Ecto neural progenitor cell (in vitro differentiated cells): ENCODE data around the gene AQP7.
"Not testable (repeated sequence)": the region's sequence is repeated elsewhere in the genome, so short reads cannot be mapped to it uniquely, and the experiment has no call there.

ENCODE experiments used
- DNase-seq: peaks from one replicate; pipeline ENCODE4 v3.0.0-alpha.2; 2018; ENCODE audit warnings: low spot score

The AQP7 gene

DNA sequence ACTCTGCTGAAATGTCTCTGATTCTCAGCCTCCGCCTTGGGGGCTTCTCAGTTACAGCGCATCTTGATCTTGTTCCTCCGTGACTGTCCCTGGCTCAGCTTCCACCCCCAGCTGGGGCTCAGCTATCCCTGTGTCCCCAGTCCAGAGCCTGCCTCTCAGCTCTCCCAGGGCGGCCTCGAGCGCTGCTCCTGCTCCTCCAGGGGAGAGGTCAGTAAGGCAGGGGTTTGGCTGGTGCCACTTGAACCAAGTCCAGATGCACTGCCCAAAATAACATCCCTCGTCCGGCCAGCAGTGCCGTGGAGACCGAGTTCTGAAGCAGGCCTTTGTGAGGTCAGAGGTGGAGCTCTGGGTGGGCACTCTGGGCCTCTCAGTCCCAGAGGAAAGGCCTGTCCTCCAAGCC, at the start of gene AQP7:
TSS of gene AQP7 (minus strand) at position 198 of the 400 bp plus-strand sequence. CDS start 1,306 bp downstream, outside the sequence.
- DNase-seq = not testable (repeated sequence)

DNA sequence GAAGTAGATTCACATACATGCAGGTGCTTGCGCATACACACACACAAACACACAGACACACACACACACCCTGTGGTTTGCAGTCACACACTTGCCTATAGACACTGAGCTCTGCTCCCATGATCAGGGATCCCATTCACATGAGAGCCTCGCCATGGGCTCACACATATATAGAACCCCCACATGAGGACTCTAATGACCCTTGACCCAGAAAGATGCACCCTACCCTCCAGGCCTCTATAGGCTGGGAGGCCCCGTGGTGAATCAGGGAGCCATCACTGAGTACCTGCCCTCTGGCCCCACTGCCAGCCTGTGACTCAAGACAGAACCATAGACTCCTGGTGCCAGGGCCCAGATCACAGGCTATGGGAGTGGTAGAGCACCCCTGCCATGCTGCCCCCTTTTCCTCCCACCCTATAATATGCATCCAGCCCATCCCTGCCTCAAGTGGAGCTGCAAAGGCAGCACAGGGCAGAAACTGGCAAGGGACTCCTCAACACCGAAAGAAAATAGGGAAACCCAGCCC, 48.3 kb upstream of the AQP7 start:
- DNase-seq = no peak

DNA sequence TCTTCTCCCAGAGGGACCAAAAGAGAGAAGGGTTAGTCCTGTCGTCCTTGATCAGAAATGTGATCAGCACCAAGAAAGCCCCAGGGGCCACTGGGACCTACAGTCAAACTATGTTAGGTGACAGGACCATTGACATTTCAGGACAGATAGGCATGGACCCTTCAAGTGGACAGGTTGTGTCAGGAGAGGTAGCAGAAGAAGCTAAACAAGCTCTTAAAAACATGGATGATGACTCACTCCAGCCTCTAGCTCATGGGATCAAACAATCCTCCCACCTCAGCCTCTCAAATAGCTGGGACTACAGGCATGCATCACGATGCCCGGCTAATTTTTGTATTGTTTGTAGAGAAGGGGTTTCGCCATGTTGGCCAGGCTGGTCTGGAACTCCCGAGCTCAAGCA, 47.3 kb upstream of the AQP7 start:
- DNase-seq = no peak

DNA sequence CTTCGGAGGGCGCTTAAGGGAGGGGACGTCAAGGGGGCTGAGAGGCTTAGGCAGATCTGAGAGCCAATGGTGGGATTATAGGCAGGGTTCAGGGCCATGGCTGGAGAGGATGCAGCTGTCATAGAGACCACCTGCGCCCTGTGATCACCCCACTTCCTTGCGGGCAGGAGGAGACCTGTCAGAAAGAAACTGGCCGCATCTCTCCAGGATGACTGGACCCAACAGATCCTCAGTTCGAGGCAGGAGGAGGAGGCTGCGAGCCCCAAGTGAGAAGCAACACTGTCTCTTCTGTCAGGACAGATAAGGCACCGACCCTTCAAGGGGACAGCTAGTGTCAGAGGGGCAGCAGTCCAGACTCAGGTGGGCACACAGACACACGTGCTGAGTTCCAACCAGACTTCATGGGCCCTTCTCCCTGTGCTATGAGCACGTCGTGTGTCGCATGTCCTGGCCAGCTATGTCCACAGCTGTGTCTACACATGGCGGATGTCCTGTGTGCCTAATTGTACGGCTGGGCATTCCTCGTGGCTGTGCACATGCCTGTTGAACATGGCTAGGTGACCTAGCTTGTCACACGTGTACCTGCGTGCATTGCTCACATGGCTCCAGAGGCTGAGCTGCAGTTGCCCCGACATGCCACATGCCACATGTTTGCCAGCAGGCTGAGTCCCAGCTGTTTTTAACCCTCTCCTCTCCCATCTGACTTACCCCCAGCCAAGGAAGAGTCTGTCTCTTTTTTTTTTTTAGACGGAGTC, 45.6 kb upstream of the AQP7 start:
- no peak for DNase-seq

DNA sequence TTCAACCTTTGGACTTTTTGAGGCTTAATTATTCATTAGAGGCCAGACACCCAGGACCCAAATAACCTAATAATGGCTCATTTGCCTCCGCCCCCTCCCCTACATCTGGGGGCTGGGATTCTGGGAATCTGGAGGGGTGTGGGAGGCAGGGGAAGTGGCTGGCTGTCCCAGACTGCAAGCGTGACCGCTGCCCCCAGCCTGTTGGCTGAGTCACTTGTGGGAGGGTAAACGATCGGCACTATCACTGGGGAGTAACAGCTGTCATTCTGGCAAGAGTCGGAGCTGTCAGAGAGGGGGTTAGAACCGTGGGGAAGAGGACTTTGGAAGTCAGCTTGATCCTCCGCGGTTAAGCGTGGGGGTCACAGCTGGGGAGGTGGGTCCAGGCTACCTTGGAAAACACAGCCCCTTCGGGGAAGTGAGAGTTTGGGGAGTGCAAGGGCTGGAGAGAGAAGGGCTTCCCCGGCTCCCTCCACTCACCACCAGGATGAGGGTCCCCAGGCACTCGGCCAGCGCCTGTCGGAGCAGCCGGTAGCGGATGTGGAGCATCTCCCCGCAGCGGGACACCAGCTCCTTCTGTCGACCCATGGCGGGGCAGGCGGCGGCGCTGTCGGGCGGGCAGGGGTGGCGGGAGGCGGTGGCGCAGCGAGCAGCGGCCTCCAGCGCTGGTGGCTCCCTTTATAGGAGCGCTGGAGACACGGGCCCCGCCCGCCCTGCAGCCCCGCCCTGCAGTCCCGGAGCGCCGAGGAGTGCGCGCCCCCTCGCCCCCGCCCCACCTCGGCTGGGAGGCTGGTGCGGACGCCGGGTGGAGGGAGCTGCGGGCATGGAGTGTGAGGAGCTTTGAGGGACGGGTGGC, 44.8 kb upstream of the AQP7 start, which contains the start of gene AQP3:
TSS of gene AQP3 (minus strand) at position 648 of the 853 bp plus-strand sequence. CDS start at position 585, 63 bp downstream.
- DNase-seq = peak; percentile 84

DNA sequence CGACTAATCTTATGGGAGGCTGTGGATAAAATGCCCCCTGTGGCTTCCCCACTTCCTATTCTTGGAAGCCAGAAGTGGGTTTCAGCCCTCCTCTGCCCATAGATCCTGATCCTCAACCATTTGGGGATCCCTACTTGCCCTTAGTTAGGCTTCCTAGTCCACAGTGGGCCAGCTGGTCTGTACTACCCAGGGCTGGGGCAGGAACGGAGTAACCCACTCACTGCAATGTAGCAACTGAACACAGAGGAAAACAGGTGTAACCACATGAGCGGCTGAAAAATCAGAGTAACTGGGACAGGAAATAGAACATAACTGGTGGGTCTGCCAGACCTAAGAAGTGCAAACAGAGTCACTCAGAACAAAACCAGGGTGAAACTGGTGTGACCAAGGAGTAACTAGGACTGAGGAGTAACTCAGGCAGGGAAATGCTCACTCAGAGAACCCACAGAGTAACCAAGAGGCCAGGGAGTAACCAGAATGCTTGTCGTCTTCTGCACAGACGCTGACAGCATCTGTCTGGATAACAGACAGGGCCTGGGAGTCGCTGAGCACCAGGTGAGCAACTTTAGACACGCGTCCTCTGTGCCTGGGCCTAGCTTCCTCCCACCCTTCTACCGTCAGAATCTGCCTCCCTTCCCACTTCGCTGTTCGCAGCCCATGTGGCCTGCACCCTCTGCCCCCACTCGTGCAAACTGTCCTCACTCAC, 44.0 kb upstream of the AQP7 start:
- DNase-seq = no peak

DNA sequence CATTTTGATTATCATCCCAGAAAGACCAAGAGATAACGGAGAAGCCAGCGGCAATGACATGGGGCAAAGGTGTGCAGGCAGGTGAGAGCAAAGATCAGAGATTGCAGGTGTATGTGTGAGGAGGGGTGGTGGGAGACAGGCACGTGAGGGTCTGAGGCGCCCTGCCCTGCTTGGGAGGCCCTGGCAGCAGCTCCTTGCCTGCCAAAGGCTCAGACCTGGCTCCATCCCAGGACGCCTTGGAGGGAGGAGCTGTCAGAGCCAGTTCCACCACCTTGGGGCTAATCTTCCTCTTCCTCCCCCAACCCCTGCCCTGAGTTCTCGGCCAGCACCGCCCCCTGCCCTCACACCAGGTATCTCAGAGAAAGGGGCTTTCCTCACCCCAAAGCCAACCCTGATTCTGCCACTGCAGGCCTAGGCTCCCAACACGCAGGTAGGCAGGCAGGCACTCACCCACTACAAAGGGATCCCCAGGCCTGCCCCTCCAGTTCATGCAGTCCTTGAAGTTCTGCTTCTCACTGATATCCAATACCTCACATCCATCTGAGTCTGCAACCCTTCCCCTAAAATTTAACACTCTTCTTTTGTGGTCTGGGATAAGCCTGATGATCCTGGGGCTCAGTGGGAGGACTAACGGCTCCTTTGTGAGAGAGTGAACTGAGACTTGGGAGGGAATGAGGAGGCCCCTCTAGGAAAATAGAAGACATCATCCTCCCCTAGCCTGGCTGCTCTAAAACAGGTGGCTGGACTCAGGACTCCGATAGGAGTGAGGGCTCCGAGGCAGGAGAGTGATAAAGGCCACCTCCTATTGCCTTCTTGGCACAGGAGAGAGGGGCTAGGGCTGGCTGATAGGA, 43.2 kb upstream of the AQP7 start:
- no peak for DNase-seq

DNA sequence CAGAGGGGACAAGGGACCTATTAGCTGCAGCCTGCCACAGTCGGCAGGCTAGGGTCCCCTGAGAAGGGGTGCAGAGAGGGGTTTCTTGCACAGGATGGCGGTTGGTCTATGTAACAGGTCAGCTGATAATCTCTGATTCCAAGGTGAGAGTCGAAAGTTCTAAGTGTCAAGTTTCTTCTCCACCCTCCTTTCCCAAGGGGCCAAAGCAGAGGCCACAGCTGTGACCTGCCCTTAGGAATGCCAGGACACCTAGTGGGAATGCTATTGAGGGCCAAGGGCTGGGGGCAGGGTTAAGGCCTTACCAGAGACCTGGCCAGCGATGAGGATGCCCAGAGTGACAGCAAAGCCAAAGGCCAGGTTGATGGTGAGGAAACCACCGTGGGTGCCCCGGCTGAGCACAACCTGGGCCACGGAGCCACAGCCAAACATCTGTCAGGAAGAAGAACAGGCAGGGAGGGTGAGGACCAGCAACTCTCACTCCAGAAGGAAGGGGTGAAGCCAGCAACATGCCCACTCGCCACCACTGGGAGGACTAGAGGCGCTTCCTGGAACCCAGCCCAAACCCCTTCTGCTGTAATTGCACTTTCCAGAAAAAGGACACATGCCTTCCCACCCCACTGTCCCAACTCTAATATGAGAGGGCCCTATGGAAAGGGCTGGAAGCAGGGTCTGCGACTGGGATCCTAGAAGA, 41.2 kb upstream of the AQP7 start:
- no peak for DNase-seq

DNA sequence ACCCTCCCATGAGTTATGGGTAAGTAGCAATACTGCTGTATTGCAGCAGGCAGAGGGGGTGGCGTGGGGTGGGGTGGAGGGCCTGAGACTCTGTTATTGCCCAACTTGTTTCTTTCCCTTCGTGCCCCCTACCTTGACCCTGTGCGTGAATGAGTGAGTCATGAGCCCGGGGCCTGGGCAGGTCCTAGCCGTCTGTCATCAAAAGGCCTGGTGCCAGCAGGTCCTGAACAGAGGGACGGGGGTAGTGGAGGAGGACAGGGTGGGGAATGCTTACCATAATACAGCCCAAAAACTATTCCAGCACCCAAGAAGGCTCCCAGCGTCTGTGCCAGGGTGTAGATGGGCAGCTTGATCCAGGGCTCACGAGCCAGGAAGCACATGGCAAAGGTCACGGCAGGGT, 40.7 kb upstream of the AQP7 start:
- no peak for DNase-seq

DNA sequence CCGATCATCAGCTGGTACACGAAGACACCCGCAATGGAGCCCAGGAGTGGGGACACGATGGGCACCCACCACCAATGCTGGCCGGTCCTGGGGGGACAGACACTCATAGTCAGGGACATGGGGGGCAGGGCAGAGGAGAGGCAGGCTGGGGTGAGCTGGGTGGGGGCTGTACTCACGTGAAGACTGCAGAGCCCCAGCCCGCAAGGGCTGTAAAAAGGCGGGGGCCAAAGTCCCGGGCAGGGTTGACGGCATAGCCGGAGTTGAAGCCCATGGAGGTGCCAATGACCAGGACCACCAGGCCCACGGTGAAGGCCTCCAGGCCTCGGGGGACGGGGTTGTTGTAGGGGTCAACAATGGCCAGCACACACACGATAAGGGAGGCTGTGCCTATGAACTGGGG, 39.8 kb upstream of the AQP7 start:
- DNase-seq = no peak

DNA sequence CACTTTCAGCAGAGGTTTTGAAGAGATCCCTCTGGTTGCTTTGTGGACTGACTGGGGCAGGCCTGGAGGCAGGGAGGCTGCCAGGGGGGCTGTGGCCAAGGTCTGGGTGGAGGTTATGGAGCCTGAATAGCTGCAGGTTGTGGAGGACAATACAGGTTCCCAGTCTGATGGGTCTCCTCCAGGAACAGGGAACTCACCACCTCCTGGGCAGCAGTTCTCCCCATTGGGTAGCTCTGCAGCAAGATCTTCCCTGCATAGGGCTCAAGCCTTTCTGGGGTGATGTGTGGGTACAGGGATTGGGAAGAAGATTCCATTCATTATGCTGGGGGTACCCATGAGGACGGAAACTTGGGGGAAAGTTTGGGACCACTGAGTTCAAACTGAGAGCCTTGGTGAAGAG, 38.2 kb upstream of the AQP7 start:
- no peak for DNase-seq

DNA sequence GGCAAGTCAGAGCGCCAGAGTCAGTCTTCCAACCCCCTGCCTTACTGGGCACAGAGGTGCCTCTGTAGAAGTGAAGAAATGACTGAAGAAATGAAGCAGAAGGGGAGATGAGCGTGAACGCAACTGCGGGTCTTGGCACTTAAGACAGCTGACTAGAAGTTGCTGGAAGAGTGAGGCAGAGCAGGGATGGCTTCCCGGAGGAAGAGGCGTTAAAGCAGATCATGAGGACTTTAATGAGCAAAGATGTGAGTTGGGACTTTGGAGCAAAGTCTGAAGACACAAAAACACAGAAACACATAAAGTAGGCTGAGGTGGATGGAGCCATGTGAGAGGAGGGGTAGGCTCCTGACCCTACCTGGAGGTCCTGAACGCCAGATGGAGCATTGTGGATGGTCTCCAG, 37.8 kb upstream of the AQP7 start:
- no peak for DNase-seq

DNA sequence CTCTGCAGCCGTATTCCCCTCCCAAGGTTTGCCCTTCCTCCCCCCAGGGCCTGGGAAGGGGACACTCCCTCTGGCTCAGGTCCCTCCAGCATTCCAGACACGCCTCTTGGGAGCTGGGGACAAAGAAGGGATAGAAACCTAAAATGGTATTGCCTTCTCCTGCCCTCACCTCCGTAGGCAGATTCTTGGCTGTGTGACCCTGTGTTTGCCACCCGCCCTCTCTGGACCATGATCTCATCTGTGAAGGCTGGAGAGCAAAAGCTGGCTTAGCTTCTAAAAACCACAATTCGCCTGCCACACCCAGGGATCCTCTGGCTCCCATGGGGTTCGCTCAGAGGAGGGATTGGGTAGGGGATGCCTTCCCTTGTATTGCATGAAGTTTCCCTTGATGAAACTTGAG, 37.4 kb upstream of the AQP7 start:
- no peak for DNase-seq

DNA sequence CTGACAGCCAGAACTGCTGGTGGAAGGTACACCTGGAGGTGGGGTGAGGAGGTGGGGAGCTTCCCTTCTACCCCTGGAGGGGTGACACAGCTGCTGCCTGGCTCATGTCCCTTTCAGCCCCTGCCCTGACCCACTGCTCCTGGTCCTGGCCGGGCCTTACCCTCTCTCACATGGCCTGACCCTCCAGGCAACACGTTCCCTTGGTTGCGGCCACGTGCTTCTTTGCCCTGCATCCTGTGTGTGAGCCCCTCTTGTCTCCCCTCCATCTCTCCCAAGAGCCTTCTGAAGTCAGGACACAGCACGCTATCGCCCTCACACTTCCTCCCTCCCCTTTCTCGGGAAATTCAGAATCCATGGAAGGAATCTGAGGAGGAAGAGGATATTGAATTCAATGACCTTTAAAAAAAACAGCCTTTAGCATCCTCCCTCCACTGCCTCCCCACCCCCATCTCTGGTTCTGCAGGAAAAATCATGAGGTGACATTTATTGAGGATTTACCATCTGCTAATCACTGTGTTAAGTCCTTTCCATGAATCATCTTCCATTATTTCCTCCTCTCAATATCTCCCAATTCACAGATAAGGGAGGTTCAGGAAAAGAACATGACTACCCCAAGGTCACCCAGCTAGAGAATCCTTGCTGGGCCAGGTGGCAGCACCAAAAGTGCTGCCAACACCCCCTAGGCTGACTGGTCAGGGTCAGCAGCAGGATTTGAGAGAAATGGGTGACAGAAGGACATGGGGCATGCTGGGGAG, 36.7 kb upstream of the AQP7 start:
- DNase-seq = no peak

DNA sequence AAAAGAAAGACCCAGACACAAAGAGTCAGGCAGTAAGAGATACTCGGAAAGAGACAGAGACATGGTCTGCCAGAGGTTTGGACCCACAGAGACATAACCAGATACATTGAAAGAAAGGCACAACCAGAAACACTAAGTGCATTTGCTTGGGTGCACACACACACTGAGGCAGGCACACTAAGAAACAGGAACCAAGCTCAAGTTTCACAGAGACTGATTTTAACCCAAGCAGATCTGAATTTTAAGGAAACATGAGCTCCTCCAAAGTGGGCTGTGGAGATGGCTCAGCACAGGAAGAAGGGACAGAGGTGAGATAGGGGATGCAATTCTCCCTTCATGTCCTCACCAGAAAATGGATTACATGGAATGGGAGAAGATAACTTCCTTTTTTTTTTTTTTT, 35.5 kb upstream of the AQP7 start:
- DNase-seq = no peak

DNA sequence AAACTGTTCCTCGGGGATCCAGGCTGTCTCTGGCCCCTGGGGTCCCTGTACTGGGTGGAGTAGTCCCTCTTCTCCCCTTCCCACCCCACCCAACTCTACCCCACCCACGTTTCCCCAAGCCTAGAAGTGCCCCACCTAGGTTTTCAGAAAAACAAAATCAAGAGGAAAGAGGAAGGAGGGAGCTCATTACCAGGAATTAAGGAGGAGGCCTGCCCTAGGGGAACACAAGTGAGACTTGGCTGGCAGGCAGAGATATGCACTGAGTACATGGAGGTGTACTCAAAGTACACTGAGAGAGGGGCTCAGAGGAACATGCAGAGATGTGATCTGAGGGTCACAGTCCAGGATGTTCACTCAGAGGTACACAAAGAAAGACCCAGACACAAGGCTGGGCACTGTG, 34.8 kb upstream of the AQP7 start:
- no peak for DNase-seq

DNA sequence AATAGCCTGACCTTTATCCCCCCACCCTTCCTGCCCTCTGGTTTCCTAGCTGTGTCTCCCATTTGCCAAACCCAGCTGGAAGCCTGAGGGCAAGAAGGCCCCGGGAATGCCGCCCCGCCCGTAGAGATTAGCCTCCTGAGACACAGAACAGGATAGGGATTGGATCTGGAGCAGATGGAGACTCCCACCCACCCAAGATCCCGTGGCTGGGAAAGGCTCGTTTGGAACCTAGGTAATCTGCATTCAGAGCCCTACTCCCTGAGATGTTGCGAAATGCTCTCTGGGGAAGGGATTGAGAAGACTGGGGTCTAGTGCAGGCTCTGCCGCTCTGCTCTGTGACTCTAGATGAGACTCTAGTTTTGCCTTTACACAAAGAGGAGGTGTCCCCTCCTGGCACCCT, 34.1 kb upstream of the AQP7 start:
- no peak for DNase-seq

DNA sequence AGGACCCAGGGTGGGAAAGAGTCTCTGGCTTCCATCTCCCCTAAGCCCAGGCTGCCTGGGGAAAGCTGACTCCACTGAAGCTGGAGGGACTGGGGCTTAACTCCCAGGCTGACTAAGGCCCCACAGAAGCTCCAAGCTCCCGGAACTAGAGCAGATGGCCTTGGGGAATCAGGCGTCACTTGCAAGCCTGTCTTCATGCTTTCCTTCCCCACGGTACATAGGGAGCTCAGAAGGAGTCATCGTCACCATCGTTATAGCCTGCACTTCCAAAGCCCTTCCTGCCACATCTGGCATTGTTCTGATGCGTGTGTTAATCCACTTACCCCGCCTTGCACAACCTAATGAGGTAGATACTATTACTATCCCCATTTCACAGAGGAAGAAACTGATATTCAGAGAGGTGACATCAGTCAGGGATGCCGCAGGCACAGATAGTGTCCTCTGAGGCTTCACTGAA, 33.5 kb upstream of the AQP7 start:
- no peak for DNase-seq

DNA sequence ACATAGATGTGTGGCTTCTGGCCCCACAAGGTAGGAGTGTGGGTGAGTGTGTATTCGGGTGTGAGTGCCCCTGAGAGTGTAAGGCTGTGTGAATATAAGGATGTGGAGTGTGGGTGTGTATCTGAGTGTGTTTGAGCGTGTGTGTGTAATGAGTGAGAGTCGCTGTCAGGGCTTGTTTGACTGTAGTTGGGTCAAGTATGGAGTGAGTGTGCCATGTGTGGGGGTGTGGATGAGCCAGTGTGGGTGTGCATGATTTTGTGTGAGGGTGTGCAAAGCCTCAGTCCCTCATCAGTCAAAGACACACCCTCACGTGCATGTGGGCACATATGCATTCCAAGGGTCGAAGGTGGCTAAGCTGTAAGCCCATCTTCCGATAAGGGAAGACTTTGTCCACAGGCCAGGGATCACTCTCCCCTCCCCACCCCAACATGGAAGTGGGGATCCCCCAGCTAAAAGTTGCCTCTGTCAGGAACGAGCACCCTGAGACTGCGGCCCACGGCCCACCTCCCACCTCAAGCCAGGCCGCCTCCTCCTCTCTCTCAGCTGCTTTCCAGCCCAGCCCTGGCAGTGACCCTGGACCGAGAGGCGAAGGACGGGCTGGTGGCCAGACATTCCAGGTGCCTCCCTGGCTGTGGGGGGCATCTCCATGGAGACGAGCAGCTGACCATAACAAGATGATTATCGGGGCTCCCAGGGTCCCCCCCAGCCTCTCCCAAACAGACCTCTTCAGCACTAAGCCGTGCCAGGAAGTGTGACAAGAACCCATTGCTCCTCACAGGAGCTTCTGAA, 32.1 kb upstream of the AQP7 start:
- DNase-seq = no peak
